GM23338 (cell line): ENCODE measurements around the gene LOXL3. TPM values are rescaled to one million over a fixed set of nuclear protein-coding genes. Genes with fewer than 3 reads are reported as not detected.

Experiments
- ATAC-seq: fragments of 200-7000 bp; cut with Tn5 transposase; 3 replicates; pipeline ENCODE4 v1.9.1; 2020
- DNase-seq: peaks from one replicate; pipeline ENCODE4 v3.0.0-alpha.2; 2015; ENCODE audit warnings: low spot score
- H2AFZ ChIP-seq: fragments of 200-600 bp; sonication (generic); 2 replicates; pipeline ENCODE4 v1.8.0; 2016; ENCODE audit warnings: antibody characterized with exemption, mild to moderate bottlenecking, moderate library complexity
- H3F3A ChIP-seq: fragments of 200-600 bp; sonication (generic); replicated peaks from 2 replicates; pipeline ENCODE4 v1.8.0; 2017; ENCODE audit warnings: antibody characterized with exemption, mixed run types, low read depth
- H3K27ac ChIP-seq: fragments of 200-600 bp; sonication (generic); 2 replicates; pipeline ENCODE4 v1.6.1; 2016; ENCODE audit warnings: low read depth
- H3K27me3 ChIP-seq: fragments of 200-600 bp; sonication (generic); 2 replicates; pipeline ENCODE4 v1.8.0; 2016; ENCODE audit warnings: mild to moderate bottlenecking, mixed run types, moderate library complexity; ENCODE audit not compliant: insufficient read depth
- H3K36me3 ChIP-seq: fragments of 200-600 bp; sonication (generic); 2 replicates; pipeline ENCODE4 v1.8.0; 2016; ENCODE audit warnings: mild to moderate bottlenecking; ENCODE audit not compliant: insufficient read depth
- H3K4me1 ChIP-seq: fragments of 200-600 bp; sonication (generic); 2 replicates; pipeline ENCODE4 v1.8.0; 2016; ENCODE audit warnings: mild to moderate bottlenecking, moderate library complexity; ENCODE audit not compliant: insufficient read depth
- H3K4me2 ChIP-seq: fragments of 200-600 bp; sonication (generic); 2 replicates; pipeline ENCODE4 v1.7.1; 2017; ENCODE audit warnings: mixed run types
- H3K4me3 ChIP-seq: fragments of 200-600 bp; sonication (generic); 2 replicates; pipeline ENCODE4 v1.6.1; 2016; ENCODE audit warnings: mixed run types
- H3K79me2 ChIP-seq: fragments of 200-600 bp; sonication (generic); replicated peaks from 2 replicates; pipeline ENCODE4 v1.8.0; 2017; ENCODE audit warnings: mild to moderate bottlenecking; ENCODE audit not compliant: insufficient read depth
- H3K9me2 ChIP-seq: fragments of 200-600 bp; sonication (generic); 2 replicates; pipeline ENCODE4 v1.8.0; 2017; ENCODE audit not compliant: insufficient read depth
- H4K20me1 ChIP-seq: fragments of 200-600 bp; sonication (generic); replicated peaks from 2 replicates; pipeline ENCODE4 v1.8.0; 2017; ENCODE audit warnings: mild to moderate bottlenecking; ENCODE audit not compliant: insufficient read depth
- H3K27ac Mint-ChIP-seq: 2 replicates; pipeline ENCODE4 v1.8.0; 2020; ENCODE audit warnings: inconsistent platforms, mild to moderate bottlenecking, moderate library complexity, mixed read lengths
- H3K27me3 Mint-ChIP-seq: 3 replicates; pipeline ENCODE4 v1.8.0; 2022; ENCODE audit warnings: low read depth, mild to moderate bottlenecking, moderate library complexity, mixed read lengths, inconsistent platforms; ENCODE audit not compliant: insufficient read depth, poor library complexity
- H3K36me3 Mint-ChIP-seq: 3 replicates; pipeline ENCODE4 v1.8.0; 2021; ENCODE audit warnings: low read depth, mild to moderate bottlenecking, inconsistent platforms, moderate library complexity, mixed read lengths
- H3K4me1 Mint-ChIP-seq: 3 replicates; pipeline ENCODE4 v1.8.0; 2020; ENCODE audit warnings: mild to moderate bottlenecking, inconsistent platforms, mixed read lengths
- H3K4me3 Mint-ChIP-seq: 3 replicates; pipeline ENCODE4 v1.8.0; 2021; ENCODE audit warnings: moderate library complexity, mild to moderate bottlenecking, inconsistent platforms, mixed read lengths
- H3K9me3 Mint-ChIP-seq: 3 replicates; pipeline ENCODE4 v1.8.0; 2020; ENCODE audit warnings: moderate library complexity, mild to moderate bottlenecking, inconsistent platforms, mixed read lengths
- CREB1 ChIP-seq: fragments of 250-450 bp; sonication (Bioruptor Pico); IDR thresholded peaks from 2 replicates; pipeline ENCODE4 v1.5.0; 2020; ENCODE audit warnings: low read depth, mild to moderate bottlenecking, moderate library complexity
- CTCF ChIP-seq, 2 experiments: fragments of 200-600 bp in 1 of 2; sonication (generic) in 1 of 2; conservative IDR thresholded peaks; 2 replicates each; pipeline versions ENCODE4 v1.5.1 to v1.6.1; 2016 to 2017; ENCODE audit warnings: antibody characterized with exemption in 2 of 2, low read depth in 2 of 2, mild to moderate bottlenecking in 2 of 2, moderate library complexity in 1 of 2
- ETS1 ChIP-seq: IDR thresholded peaks from 2 replicates; pipeline ENCODE4 v1.6.1; 2016; ENCODE audit warnings: antibody characterized with exemption
- EZH2 ChIP-seq: fragments of 200-600 bp; sonication (generic); IDR thresholded peaks from one replicate; pipeline ENCODE4 v1.8.0; 2017; ENCODE audit warnings: antibody characterized with exemption, mild to moderate bottlenecking, low read depth; ENCODE audit not compliant: unreplicated experiment
- EZH2phosphoT487 ChIP-seq: fragments of 200-600 bp; sonication (generic); IDR thresholded peaks from one replicate; pipeline ENCODE4 v1.8.1; 2018; ENCODE audit warnings: antibody characterized with exemption; ENCODE audit not compliant: unreplicated experiment
- JUNB ChIP-seq: IDR thresholded peaks from one replicate; pipeline ENCODE4 v1.6.1; 2016; ENCODE audit warnings: antibody characterized with exemption; ENCODE audit not compliant: unreplicated experiment
- NANOG ChIP-seq: IDR thresholded peaks from 2 replicates; pipeline ENCODE4 v1.6.1; 2016; ENCODE audit warnings: antibody characterized with exemption, borderline replicate concordance
- POLR2AphosphoS5 ChIP-seq: IDR thresholded peaks from 2 replicates; pipeline ENCODE4 v1.6.1; 2016; ENCODE audit warnings: antibody characterized with exemption, low read depth
- REST ChIP-seq: IDR thresholded peaks from one replicate; pipeline ENCODE4 v1.6.1; 2018; ENCODE audit warnings: antibody characterized with exemption; ENCODE audit not compliant: unreplicated experiment
- STAT1 ChIP-seq: IDR thresholded peaks from one replicate; pipeline ENCODE4 v1.6.1; 2016; ENCODE audit warnings: antibody characterized with exemption; ENCODE audit not compliant: unreplicated experiment
- ZNF114 ChIP-seq: fragments of 250-450 bp; sonication (Bioruptor Pico); IDR thresholded peaks from 2 replicates; pipeline ENCODE4 v1.5.0; 2020; ENCODE audit warnings: mild to moderate bottlenecking, moderate library complexity
- ZNF462 ChIP-seq: fragments of 250-450 bp; sonication (Bioruptor Pico); IDR thresholded peaks from 2 replicates; pipeline ENCODE4 v1.5.0; 2020; ENCODE audit warnings: mild to moderate bottlenecking, moderate library complexity
- polyA plus RNA-seq: library from polyadenylated mRNA; unstranded; fragments of >200 nt; fragmentation: Nextera tagmentation; extraction: Ambion mirVana; gene quantifications from 2 replicates; pipeline ENCODE4 v1.2.1, GENCODE V29; 2016
- total RNA-seq: library from RNA; depleted of rRNA; stranded (reverse); fragments of >200 nt; shearing (Covaris generic); gene quantifications from 2 replicates; pipeline ENCODE4 v1.2.3, GENCODE V29; 2014

LOXL3 gene
- total and polyA plus RNA-seq, 2 experiments from 2014 or later, result 4.7 to 14.9 TPM

GRCh38 chr2:74596584-74596983 lies 42.8 kb upstream of the LOXL3 start:
- ATAC-seq (no peak), DNase-seq (no peak)
- H3K4me1 Mint-ChIP-seq, result no peaks in the 10 kb centered on the region
- no peaks in the 10 kb centered on the region for H3K36me3 Mint-ChIP-seq
- H4K20me1 ChIP-seq, result 0 out of 2 replicates have a peak, but pooled peaks cover 6% of the 10 kb centered on the region
- no peak overlapping the region for H3K4me2 ChIP-seq
- no peak overlapping the region for H3K27ac Mint-ChIP-seq
- no peaks in the 10 kb centered on the region; the same call in 1 of the 2 replicates for H3K27me3 ChIP-seq
- H3K9me2 ChIP-seq, result no peaks in the 10 kb centered on the region
- no peak overlapping the region for H3K4me3 ChIP-seq
- no peaks in the 10 kb centered on the region for H3K4me1 ChIP-seq
- H3K27ac ChIP-seq, result no peak overlapping the region
- TF ChIP-seq NANOG, result no peak
- no peak for TF ChIP-seq STAT1
- TF ChIP-seq REST, result no peak
- no peak for TF ChIP-seq CREB1 (CRISPR knock-in tag)
- no peak for TF ChIP-seq EZH2phosphoT487
- no peak for TF ChIP-seq ETS1
- no peak for TF ChIP-seq ZNF462 (CRISPR knock-in tag)
- TF ChIP-seq EZH2, result no peak
- no peak for TF ChIP-seq JUNB
- TF ChIP-seq ZNF114, result no peak
- no peak for TF ChIP-seq POLR2AphosphoS5
- TF ChIP-seq CTCF (conservative IDR thresholded peaks at IDR 0.05; ENCODE audit: low read depth in 2 of 2), result no peak
- H3F3A ChIP-seq, result no peaks in the 10 kb centered on the region
- H3K27me3 Mint-ChIP-seq, result no peaks in the 10 kb centered on the region
- H3K4me3 Mint-ChIP-seq, result no peak overlapping the region
- no peaks in the 10 kb centered on the region for H3K36me3 ChIP-seq
- no peaks in the 10 kb centered on the region for H3K9me3 Mint-ChIP-seq
- H3K79me2 ChIP-seq, result no peaks in the 10 kb centered on the region
- no peak overlapping the region for H2AFZ ChIP-seq
